GM23338 (cell line): Measurements from ENCODE around the gene THRB. TPM values are rescaled to one million over a fixed set of nuclear protein-coding genes. Genes with fewer than 3 reads are reported as not detected.

ENCODE experiments used
- ATAC-seq: fragments of 200-7000 bp; cut with Tn5 transposase; 3 replicates; pipeline ENCODE4 v1.9.1; 2020
- DNase-seq: peaks from one replicate; pipeline ENCODE4 v3.0.0-alpha.2; 2015; ENCODE audit warnings: low spot score
- H2AFZ ChIP-seq: fragments of 200-600 bp; sonication (generic); 2 replicates; pipeline ENCODE4 v1.8.0; 2016; ENCODE audit warnings: antibody characterized with exemption, mild to moderate bottlenecking, moderate library complexity
- H3F3A ChIP-seq: fragments of 200-600 bp; sonication (generic); replicated peaks from 2 replicates; pipeline ENCODE4 v1.8.0; 2017; ENCODE audit warnings: antibody characterized with exemption, mixed run types, low read depth
- H3K27ac ChIP-seq: fragments of 200-600 bp; sonication (generic); 2 replicates; pipeline ENCODE4 v1.6.1; 2016; ENCODE audit warnings: low read depth
- H3K27me3 ChIP-seq: fragments of 200-600 bp; sonication (generic); 2 replicates; pipeline ENCODE4 v1.8.0; 2016; ENCODE audit warnings: mild to moderate bottlenecking, mixed run types, moderate library complexity; ENCODE audit not compliant: insufficient read depth
- H3K36me3 ChIP-seq: fragments of 200-600 bp; sonication (generic); 2 replicates; pipeline ENCODE4 v1.8.0; 2016; ENCODE audit warnings: mild to moderate bottlenecking; ENCODE audit not compliant: insufficient read depth
- H3K4me1 ChIP-seq: fragments of 200-600 bp; sonication (generic); 2 replicates; pipeline ENCODE4 v1.8.0; 2016; ENCODE audit warnings: mild to moderate bottlenecking, moderate library complexity; ENCODE audit not compliant: insufficient read depth
- H3K4me2 ChIP-seq: fragments of 200-600 bp; sonication (generic); 2 replicates; pipeline ENCODE4 v1.7.1; 2017; ENCODE audit warnings: mixed run types
- H3K4me3 ChIP-seq: fragments of 200-600 bp; sonication (generic); 2 replicates; pipeline ENCODE4 v1.6.1; 2016; ENCODE audit warnings: mixed run types
- H3K79me2 ChIP-seq: fragments of 200-600 bp; sonication (generic); replicated peaks from 2 replicates; pipeline ENCODE4 v1.8.0; 2017; ENCODE audit warnings: mild to moderate bottlenecking; ENCODE audit not compliant: insufficient read depth
- H3K9me2 ChIP-seq: fragments of 200-600 bp; sonication (generic); 2 replicates; pipeline ENCODE4 v1.8.0; 2017; ENCODE audit not compliant: insufficient read depth
- H4K20me1 ChIP-seq: fragments of 200-600 bp; sonication (generic); replicated peaks from 2 replicates; pipeline ENCODE4 v1.8.0; 2017; ENCODE audit warnings: mild to moderate bottlenecking; ENCODE audit not compliant: insufficient read depth
- H3K27ac Mint-ChIP-seq: 2 replicates; pipeline ENCODE4 v1.8.0; 2020; ENCODE audit warnings: inconsistent platforms, mild to moderate bottlenecking, moderate library complexity, mixed read lengths
- H3K27me3 Mint-ChIP-seq: 3 replicates; pipeline ENCODE4 v1.8.0; 2022; ENCODE audit warnings: low read depth, mild to moderate bottlenecking, moderate library complexity, mixed read lengths, inconsistent platforms; ENCODE audit not compliant: insufficient read depth, poor library complexity
- H3K36me3 Mint-ChIP-seq: 3 replicates; pipeline ENCODE4 v1.8.0; 2021; ENCODE audit warnings: low read depth, mild to moderate bottlenecking, inconsistent platforms, moderate library complexity, mixed read lengths
- H3K4me1 Mint-ChIP-seq: 3 replicates; pipeline ENCODE4 v1.8.0; 2020; ENCODE audit warnings: mild to moderate bottlenecking, inconsistent platforms, mixed read lengths
- H3K4me3 Mint-ChIP-seq: 3 replicates; pipeline ENCODE4 v1.8.0; 2021; ENCODE audit warnings: moderate library complexity, mild to moderate bottlenecking, inconsistent platforms, mixed read lengths
- H3K9me3 Mint-ChIP-seq: 3 replicates; pipeline ENCODE4 v1.8.0; 2020; ENCODE audit warnings: moderate library complexity, mild to moderate bottlenecking, inconsistent platforms, mixed read lengths
- CREB1 ChIP-seq: fragments of 250-450 bp; sonication (Bioruptor Pico); IDR thresholded peaks from 2 replicates; pipeline ENCODE4 v1.5.0; 2020; ENCODE audit warnings: low read depth, mild to moderate bottlenecking, moderate library complexity
- ETS1 ChIP-seq: IDR thresholded peaks from 2 replicates; pipeline ENCODE4 v1.6.1; 2016; ENCODE audit warnings: antibody characterized with exemption
- EZH2 ChIP-seq: fragments of 200-600 bp; sonication (generic); IDR thresholded peaks from one replicate; pipeline ENCODE4 v1.8.0; 2017; ENCODE audit warnings: antibody characterized with exemption, mild to moderate bottlenecking, low read depth; ENCODE audit not compliant: unreplicated experiment
- EZH2phosphoT487 ChIP-seq: fragments of 200-600 bp; sonication (generic); IDR thresholded peaks from one replicate; pipeline ENCODE4 v1.8.1; 2018; ENCODE audit warnings: antibody characterized with exemption; ENCODE audit not compliant: unreplicated experiment
- POLR2AphosphoS5 ChIP-seq: IDR thresholded peaks from 2 replicates; pipeline ENCODE4 v1.6.1; 2016; ENCODE audit warnings: antibody characterized with exemption, low read depth
- REST ChIP-seq: IDR thresholded peaks from one replicate; pipeline ENCODE4 v1.6.1; 2018; ENCODE audit warnings: antibody characterized with exemption; ENCODE audit not compliant: unreplicated experiment
- STAT1 ChIP-seq: IDR thresholded peaks from one replicate; pipeline ENCODE4 v1.6.1; 2016; ENCODE audit warnings: antibody characterized with exemption; ENCODE audit not compliant: unreplicated experiment
- ZNF331 ChIP-seq: fragments of 250-450 bp; sonication (Bioruptor Pico); IDR thresholded peaks from 2 replicates; pipeline ENCODE4 v1.5.0; 2020; ENCODE audit warnings: low read depth, mild to moderate bottlenecking, moderate library complexity
- polyA plus RNA-seq: library from polyadenylated mRNA; unstranded; fragments of >200 nt; fragmentation: Nextera tagmentation; extraction: Ambion mirVana; gene quantifications from 2 replicates; pipeline ENCODE4 v1.2.1, GENCODE V29; 2016
- total RNA-seq: library from RNA; depleted of rRNA; stranded (reverse); fragments of >200 nt; shearing (Covaris generic); gene quantifications from 2 replicates; pipeline ENCODE4 v1.2.3, GENCODE V29; 2014

THRB gene
- total and polyA plus RNA-seq, 2 experiments from 2014 or later, result 1.7 to 3.2 TPM

GRCh38 chr3:24410860-24411259 is 83.8 kb downstream of the THRB start:
- Mint-ChIP-seq H3K4me1 (peaks cover 7% of the 10 kb centered on the region; the same call in 2 of the 3 replicates), H3K27me3 (no peaks in the 10 kb centered on the region), H3K36me3 (no peaks in the 10 kb centered on the region), H3K9me3 (no peaks in the 10 kb centered on the region), H3K27ac (no peak overlapping the region; the same call in 1 of the 2 replicates), H3K4me3 (no peak overlapping the region)
- Histone ChIP-seq H3K9me2 (no peaks in the 10 kb centered on the region), H3K4me3 (no peak overlapping the region), H2AFZ (no peak overlapping the region), H4K20me1 (no peaks in the 10 kb centered on the region), H3K4me2 (no peak overlapping the region), H3K27ac (no peak overlapping the region), H3K79me2 (no peaks in the 10 kb centered on the region), H3F3A (no peaks in the 10 kb centered on the region), H3K4me1 (0 out of 2 replicates have a peak, but pooled peaks cover 7% of the 10 kb centered on the region), H3K27me3 (no peaks in the 10 kb centered on the region), H3K36me3 (no peaks in the 10 kb centered on the region)
- TF ChIP-seq EZH2phosphoT487, result no peak
- TF ChIP-seq ZNF331, result no peak
- TF ChIP-seq STAT1, result no peak
- DNase-seq (peak; percentile 37), ATAC-seq (peak; percentile 84)

GRCh38 chr3:24407980-24408680 is 86.5 kb downstream of the THRB start:
- Histone ChIP-seq H3F3A (no peaks in the 10 kb centered on the region), H3K4me1 (0 out of 2 replicates have a peak, but pooled peaks cover 7% of the 10 kb centered on the region), H2AFZ (no peak overlapping the region), H3K4me2 (no peak overlapping the region), H3K36me3 (no peaks in the 10 kb centered on the region), H3K27ac (no peak overlapping the region), H3K9me2 (no peaks in the 10 kb centered on the region), H3K27me3 (no peaks in the 10 kb centered on the region), H3K4me3 (no peak overlapping the region), H3K79me2 (no peaks in the 10 kb centered on the region), H4K20me1 (no peaks in the 10 kb centered on the region)
- DNase-seq (no peak), ATAC-seq (no peak)
- Mint-ChIP-seq H3K4me1 (peaks cover 7% of the 10 kb centered on the region; the same call in 2 of the 3 replicates), H3K27me3 (no peaks in the 10 kb centered on the region), H3K4me3 (no peak overlapping the region), H3K9me3 (peaks cover 7% of the 10 kb centered on the region; the same call in 2 of the 3 replicates), H3K27ac (no peak overlapping the region), H3K36me3 (no peaks in the 10 kb centered on the region; the same call in 2 of the 3 replicates)
- TF ChIP-seq POLR2AphosphoS5 (no peak), REST (no peak), CREB1 (CRISPR knock-in tag) (no peak), ETS1 (no peak), EZH2 (no peak)
